Upper lobe of left lung (tissue), 6 donors: ENCODE measurements around the gene AP2A2. TPM values are rescaled to one million over a fixed set of nuclear protein-coding genes. Genes with fewer than 3 reads are reported as not detected.
A peak's percentile ranks its signal among the peaks of the same experiment; 100 is the strongest.

ENCODE experiments used
- ATAC-seq, 2 donors: fragments of 200-7000 bp; cut with Tn5 transposase; one replicate each; pipeline ENCODE4 v1.9.1; 2022; ENCODE audit warnings: mild to moderate bottlenecking in 2 of 2, moderate library complexity in 2 of 2; ENCODE audit not compliant: low FRiP score in 2 of 2
- DNase-seq, 2 donors: peaks; one replicate each; pipeline ENCODE4 v3.0.0-alpha.2; 2019 to 2020
- H3K27ac ChIP-seq, 4 donors: fragments of 200-600 bp; sonication (generic); one replicate each; pipeline ENCODE4 v1.5.1; 2016 to 2019
- H3K27me3 ChIP-seq, 4 donors: fragments of 200-600 bp; sonication (generic); one replicate each; pipeline ENCODE4 v1.5.1; 2017 to 2019
- H3K36me3 ChIP-seq, 4 donors: fragments of 200-600 bp; sonication (generic); one replicate each; pipeline ENCODE4 v1.5.1; 2016 to 2019
- H3K4me1 ChIP-seq, 4 donors: fragments of 200-600 bp; sonication (generic); one replicate each; pipeline ENCODE4 v1.5.1; 2018 to 2019
- H3K4me3 ChIP-seq, 4 donors: fragments of 200-600 bp; sonication (generic); one replicate each; pipeline ENCODE4 v1.5.1; 2017 to 2019; ENCODE audit warnings: mild to moderate bottlenecking in 2 of 4, moderate library complexity in 1 of 4
- H3K9me3 ChIP-seq, 4 donors: fragments of 200-600 bp; sonication (generic); one replicate each; pipeline ENCODE4 v1.5.1; 2018 to 2019
- EP300 ChIP-seq, 4 donors: sonication (generic); formaldehyde crosslinking; IDR thresholded peaks; one replicate each; pipeline ENCODE4 v1.5.1; 2017; ENCODE audit warnings: antibody characterized with exemption in 4 of 4, control low read depth in 2 of 4
- POLR2A ChIP-seq, 4 donors: fragments of 450-650 bp; IDR thresholded peaks; one replicate each; pipeline ENCODE4 v1.5.1; 2016 to 2017; ENCODE audit warnings: antibody characterized with exemption in 4 of 4, mild to moderate bottlenecking in 2 of 4
- POLR2AphosphoS5 ChIP-seq, 2 donors: sonication (generic); formaldehyde crosslinking; IDR thresholded peaks; one replicate each; pipeline ENCODE4 v1.5.1; 2017; ENCODE audit warnings: antibody characterized with exemption in 2 of 2
- WGBS, 2 donors: methylation state at CpG; one replicate each; pipeline ENCODE4 v1.1.5; 2017 to 2018; 5-methylcytosine and 5-hydroxymethylcytosine counted together
- total RNA-seq, 6 donors: library from RNA; depleted of rRNA in 4 of 6; stranded (reverse); fragments of >200 nt in 4 of 6; gene quantifications; one replicate each; pipeline versions ENCODE4 v1.1.0 to v1.2.1, GENCODE V29; 2016 to 2021
- TF ChIP-seq, protein P1 (sequence below), 6 experiments: fragments of 450-650 bp in 4 of 6; fragments of 200-600 bp in 2 of 6; sonication (generic) in 2 of 6; IDR thresholded peaks; one replicate each; pipeline ENCODE4 v1.5.1; 2016 to 2019; ENCODE audit warnings: antibody characterized with exemption in 6 of 6
- donor health status: DM: no; HTN: no; CAD: no; lungs with moderate emphysema.
- donor health status: DM: no; HTN: yes; CAD: no; lungs with severe emphysema.

Gene AP2A2
- total RNA-seq, 6 donors from 2014 or later: 55.7 to 273 (median 103) TPM

DNA sequence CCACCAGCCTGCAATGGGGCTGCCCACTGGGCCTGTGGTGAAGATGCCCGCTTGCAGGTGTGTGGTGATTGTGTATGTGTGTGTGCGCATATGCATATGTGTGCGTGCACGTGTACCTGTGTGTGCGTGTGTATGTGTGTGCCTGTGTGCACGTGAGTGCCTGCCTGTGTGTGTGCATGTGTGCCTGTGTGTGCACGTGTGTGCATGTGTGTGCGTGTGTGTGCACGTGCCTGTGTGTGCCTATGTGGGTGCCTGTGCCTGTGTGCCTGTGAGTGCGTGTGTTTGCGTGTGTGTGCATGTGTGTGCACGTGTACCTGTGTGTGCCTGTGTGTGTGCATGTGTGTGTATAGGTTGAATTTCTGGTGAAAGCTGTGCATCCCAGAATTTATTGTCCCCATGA is 113.3 kb downstream of the AP2A2 start:
- no peaks in the 10 kb centered on the region for H3K36me3 ChIP-seq
- TF ChIP-seq, protein P1, sequence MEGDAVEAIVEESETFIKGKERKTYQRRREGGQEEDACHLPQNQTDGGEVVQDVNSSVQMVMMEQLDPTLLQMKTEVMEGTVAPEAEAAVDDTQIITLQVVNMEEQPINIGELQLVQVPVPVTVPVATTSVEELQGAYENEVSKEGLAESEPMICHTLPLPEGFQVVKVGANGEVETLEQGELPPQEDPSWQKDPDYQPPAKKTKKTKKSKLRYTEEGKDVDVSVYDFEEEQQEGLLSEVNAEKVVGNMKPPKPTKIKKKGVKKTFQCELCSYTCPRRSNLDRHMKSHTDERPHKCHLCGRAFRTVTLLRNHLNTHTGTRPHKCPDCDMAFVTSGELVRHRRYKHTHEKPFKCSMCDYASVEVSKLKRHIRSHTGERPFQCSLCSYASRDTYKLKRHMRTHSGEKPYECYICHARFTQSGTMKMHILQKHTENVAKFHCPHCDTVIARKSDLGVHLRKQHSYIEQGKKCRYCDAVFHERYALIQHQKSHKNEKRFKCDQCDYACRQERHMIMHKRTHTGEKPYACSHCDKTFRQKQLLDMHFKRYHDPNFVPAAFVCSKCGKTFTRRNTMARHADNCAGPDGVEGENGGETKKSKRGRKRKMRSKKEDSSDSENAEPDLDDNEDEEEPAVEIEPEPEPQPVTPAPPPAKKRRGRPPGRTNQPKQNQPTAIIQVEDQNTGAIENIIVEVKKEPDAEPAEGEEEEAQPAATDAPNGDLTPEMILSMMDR (IDR thresholded peaks at IDR 0.05): no peak
- TF ChIP-seq POLR2AphosphoS5 (IDR thresholded peaks at IDR 0.05): no peak
- TF ChIP-seq EP300 (IDR thresholded peaks at IDR 0.05): no peak
- no peak for TF ChIP-seq POLR2A (IDR thresholded peaks at IDR 0.05)
- 93 to 94% methylated on average over 12 of the region's 12 CpGs for WGBS, 2 donors
- H3K27ac ChIP-seq: peak overlapping the region in 1 of 4 donors; percentile 75
- DNase-seq (peak in 1 of 2 donors; percentile 56), ATAC-seq (no peak)
- H3K4me1 ChIP-seq: peaks cover 0 to 8% (median 2%) of the 10 kb centered on the region in 4 donors
- H3K27me3 ChIP-seq: peaks cover 0 to 4% (median 0%) of the 10 kb centered on the region in 4 donors
- H3K9me3 ChIP-seq: no peaks in the 10 kb centered on the region
- no peak overlapping the region for H3K4me3 ChIP-seq

DNA sequence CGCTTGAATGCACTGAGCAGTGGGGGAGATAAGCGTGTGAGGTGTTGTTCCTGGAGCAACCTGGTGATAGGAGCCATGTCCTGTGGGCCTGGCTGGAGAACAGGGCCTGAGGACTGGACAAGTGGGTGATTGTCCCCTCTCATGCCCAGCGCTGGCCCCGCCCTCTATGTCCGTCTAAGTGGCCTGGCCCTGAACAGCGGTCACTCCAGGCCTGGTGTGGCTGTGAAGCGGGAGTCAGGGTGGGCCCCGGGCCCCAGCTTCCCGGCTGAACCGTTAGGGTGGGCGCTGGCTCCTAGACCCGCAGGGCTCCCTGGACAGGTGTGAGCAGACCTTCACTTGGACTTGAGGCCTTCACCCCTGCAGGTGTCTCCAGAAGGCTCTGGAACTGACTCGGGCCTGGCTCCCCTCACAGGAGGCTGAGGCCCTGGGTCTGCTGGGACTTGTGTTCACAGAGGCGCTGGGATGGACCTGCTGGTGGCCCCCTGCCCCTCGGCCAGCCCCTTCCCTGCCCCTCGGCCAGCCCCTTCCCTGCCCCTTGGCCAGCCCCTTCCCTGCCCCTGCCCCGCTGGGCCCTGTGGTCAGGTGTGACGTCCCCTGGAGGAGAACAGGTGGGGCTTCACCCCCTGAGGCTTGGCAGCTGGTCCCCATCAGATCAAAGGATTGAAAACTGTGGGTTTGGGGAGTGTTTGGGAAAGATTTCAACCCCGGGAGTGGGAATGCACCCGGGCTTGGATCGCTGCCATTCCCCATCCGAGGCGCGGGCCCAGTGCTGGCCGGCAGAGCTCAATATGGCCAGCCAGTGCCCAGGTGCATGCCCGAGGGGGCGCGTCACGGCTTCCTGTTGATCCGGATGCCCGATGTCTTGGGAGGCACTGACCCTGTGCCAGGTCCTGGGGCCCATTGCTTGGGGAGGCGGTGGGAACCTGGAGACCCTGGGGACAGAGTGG is 114.1 kb downstream of the AP2A2 start:
- WGBS, 2 donors: 69 to 78% methylated on average over 8 to 23 of the region's 32 CpGs
- ATAC-seq (peak in 1 of 2 donors; percentile 23), DNase-seq (peak in 1 of 2 donors; percentile 83)
- H3K4me3 ChIP-seq: no peak overlapping the region
- peak overlapping the region in 1 of 4 donors; percentile 75 for H3K27ac ChIP-seq
- H3K9me3 ChIP-seq: no peaks in the 10 kb centered on the region
- TF ChIP-seq POLR2A (IDR thresholded peaks at IDR 0.05) (peak in 1 of 4 donors; percentile 5), EP300 (IDR thresholded peaks at IDR 0.05) (no peak)
- no peaks in the 10 kb centered on the region for H3K36me3 ChIP-seq
- peaks cover 0 to 8% (median 2%) of the 10 kb centered on the region in 4 donors for H3K4me1 ChIP-seq
- peaks cover 0 to 4% (median 0%) of the 10 kb centered on the region in 4 donors for H3K27me3 ChIP-seq

DNA sequence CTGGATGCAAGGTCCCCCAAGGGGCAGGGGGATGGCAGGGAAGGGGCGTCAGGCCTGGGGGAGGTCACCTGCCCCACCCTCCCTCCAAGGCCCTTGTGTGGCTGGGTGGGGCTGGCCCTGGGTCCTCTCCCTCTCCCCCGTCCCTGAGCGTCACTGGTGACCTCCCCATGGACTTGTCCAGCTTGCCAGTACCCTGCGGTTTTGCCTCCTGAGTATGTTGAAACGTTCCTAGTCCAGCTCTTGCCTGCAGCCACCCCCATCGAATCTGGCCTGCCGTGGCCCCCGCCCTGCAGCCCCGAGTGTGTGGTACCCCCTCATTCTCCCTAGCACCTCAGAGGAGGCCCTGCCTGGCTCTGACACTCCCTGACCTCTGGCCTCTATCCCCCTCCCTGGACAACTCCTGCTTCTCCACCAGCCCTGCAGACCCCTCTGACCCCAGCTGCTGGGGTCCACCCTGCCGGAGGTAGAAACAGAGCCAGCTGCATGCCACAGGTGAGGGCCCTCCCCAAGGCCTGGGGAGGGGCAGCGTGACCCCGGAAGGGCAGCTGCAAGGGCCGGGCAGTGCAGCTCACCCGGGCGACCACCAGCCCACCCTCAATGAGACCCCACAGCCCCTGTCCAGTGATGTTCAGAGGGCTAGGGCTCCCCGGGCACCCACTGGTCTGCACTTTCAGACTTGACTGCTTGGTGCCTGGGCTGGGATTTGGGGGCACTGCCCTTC is 114.9 kb downstream of the AP2A2 start:
- H3K4me1 ChIP-seq: peaks cover 0 to 8% (median 2%) of the 10 kb centered on the region in 4 donors
- no peaks in the 10 kb centered on the region for H3K36me3 ChIP-seq
- H3K9me3 ChIP-seq: no peaks in the 10 kb centered on the region
- WGBS, 2 donors: 73 to 80% methylated on average over 7 to 16 of the region's 16 CpGs
- H3K27me3 ChIP-seq: peaks cover 0 to 4% (median 0%) of the 10 kb centered on the region in 4 donors
- peak in 1 of 2 donors; percentile 51 for DNase-seq
- H3K27ac ChIP-seq: peak overlapping the region in 1 of 4 donors; percentile 75
- H3K4me3 ChIP-seq: no peak overlapping the region
- ATAC-seq: no peak
- TF ChIP-seq, protein P1 (IDR thresholded peaks at IDR 0.05): no peak
- TF ChIP-seq EP300 (IDR thresholded peaks at IDR 0.05): no peak
- TF ChIP-seq POLR2AphosphoS5 (IDR thresholded peaks at IDR 0.05): no peak
- TF ChIP-seq POLR2A (IDR thresholded peaks at IDR 0.05): no peak

DNA sequence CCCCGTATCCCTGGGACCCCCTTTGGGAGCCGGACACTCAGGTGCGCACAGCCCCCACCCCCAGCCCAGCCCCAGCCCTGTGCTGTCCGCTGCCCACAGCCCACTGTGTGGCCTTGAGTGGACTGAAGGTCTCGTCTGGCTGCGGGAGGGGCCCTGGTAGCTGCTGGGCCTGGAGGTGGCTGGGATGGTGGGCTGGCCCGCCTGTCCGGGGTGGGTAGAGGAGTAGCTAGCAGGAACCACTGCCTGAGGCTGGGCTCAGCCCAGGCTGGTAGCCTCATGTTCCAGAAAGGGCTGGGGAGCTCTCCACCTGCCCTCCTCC is 115.4 kb downstream of the AP2A2 start:
- no peak for ATAC-seq
- Histone ChIP-seq H3K36me3 (no peaks in the 10 kb centered on the region), H3K4me3 (no peak overlapping the region), H3K27me3 (peaks cover 0 to 4% (median 0%) of the 10 kb centered on the region in 4 donors), H3K4me1 (peaks cover 0 to 8% (median 2%) of the 10 kb centered on the region in 4 donors), H3K27ac (peak overlapping the region in 1 of 4 donors; percentile 75), H3K9me3 (no peaks in the 10 kb centered on the region)
- peak in 1 of 2 donors; percentile 55 for DNase-seq
- TF ChIP-seq, protein P1 (IDR thresholded peaks at IDR 0.05): no peak
- TF ChIP-seq POLR2A (IDR thresholded peaks at IDR 0.05) (no peak), EP300 (IDR thresholded peaks at IDR 0.05) (no peak), POLR2AphosphoS5 (IDR thresholded peaks at IDR 0.05) (no peak)
- WGBS, 2 donors: 92% methylated on average over 3 of the region's 8 CpGs; no CpG with 5 or more reads in 1 of the 2 donors

DNA sequence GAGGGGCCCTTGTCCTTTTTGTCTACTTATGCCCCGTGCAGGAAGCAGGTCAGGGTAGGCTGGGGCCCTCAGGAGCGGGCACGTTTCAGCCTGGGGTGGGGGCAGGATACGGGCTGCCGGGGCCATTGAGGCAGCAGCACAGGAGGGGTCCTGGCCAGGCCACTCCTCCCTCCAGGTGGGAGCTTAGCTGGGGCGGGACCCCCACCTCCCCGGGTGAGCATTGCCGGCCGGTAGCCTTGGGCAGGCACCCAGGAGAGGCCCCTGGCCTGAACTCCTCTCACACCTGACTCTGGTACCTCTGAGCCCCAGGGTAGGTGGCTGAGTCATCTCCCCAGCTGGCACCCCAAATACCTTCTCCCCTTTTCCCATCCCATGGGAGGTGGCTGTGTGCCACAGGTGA is 115.8 kb downstream of the AP2A2 start:
- peak in 1 of 2 donors; percentile 56 for DNase-seq
- no peak for TF ChIP-seq POLR2A (IDR thresholded peaks at IDR 0.05)
- TF ChIP-seq EP300 (IDR thresholded peaks at IDR 0.05): no peak
- no peak for TF ChIP-seq POLR2AphosphoS5 (IDR thresholded peaks at IDR 0.05)
- TF ChIP-seq, protein P1 (IDR thresholded peaks at IDR 0.05): no peak
- Histone ChIP-seq H3K4me1 (peaks cover 0 to 8% (median 2%) of the 10 kb centered on the region in 4 donors), H3K27ac (peak overlapping the region in 1 of 4 donors; percentile 75), H3K36me3 (no peaks in the 10 kb centered on the region), H3K9me3 (no peaks in the 10 kb centered on the region), H3K27me3 (peaks cover 0 to 4% (median 0%) of the 10 kb centered on the region in 4 donors), H3K4me3 (no peak overlapping the region)
- 57 to 60% methylated on average over 1 to 4 of the region's 9 CpGs for WGBS, 2 donors
- ATAC-seq: no peak
